KOPT-K1 (cell line): ENCODE measurements around the gene ASMT.

Experiments used
- H3K27ac ChIP-seq: fragments of 200-600 bp; sonication (generic); 2 replicates; pipeline ENCODE4 v1.5.1; 2016; ENCODE audit warnings: antibody characterized with exemption, mild to moderate bottlenecking, low read depth, low read length; ENCODE audit not compliant: poor library complexity, severe bottlenecking
- H3K36me3 ChIP-seq: fragments of 200-600 bp; sonication (generic); 2 replicates; pipeline ENCODE4 v1.5.1; 2017; ENCODE audit warnings: antibody characterized with exemption, mild to moderate bottlenecking, low read length, moderate library complexity; ENCODE audit not compliant: insufficient read depth
- H3K9me3 ChIP-seq: fragments of 200-600 bp; sonication (generic); 2 replicates; pipeline ENCODE4 v1.5.1; 2017; ENCODE audit warnings: antibody characterized with exemption, low read length, mild to moderate bottlenecking; ENCODE audit not compliant: insufficient read depth, poor library complexity, severe bottlenecking

ASMT gene

DNA sequence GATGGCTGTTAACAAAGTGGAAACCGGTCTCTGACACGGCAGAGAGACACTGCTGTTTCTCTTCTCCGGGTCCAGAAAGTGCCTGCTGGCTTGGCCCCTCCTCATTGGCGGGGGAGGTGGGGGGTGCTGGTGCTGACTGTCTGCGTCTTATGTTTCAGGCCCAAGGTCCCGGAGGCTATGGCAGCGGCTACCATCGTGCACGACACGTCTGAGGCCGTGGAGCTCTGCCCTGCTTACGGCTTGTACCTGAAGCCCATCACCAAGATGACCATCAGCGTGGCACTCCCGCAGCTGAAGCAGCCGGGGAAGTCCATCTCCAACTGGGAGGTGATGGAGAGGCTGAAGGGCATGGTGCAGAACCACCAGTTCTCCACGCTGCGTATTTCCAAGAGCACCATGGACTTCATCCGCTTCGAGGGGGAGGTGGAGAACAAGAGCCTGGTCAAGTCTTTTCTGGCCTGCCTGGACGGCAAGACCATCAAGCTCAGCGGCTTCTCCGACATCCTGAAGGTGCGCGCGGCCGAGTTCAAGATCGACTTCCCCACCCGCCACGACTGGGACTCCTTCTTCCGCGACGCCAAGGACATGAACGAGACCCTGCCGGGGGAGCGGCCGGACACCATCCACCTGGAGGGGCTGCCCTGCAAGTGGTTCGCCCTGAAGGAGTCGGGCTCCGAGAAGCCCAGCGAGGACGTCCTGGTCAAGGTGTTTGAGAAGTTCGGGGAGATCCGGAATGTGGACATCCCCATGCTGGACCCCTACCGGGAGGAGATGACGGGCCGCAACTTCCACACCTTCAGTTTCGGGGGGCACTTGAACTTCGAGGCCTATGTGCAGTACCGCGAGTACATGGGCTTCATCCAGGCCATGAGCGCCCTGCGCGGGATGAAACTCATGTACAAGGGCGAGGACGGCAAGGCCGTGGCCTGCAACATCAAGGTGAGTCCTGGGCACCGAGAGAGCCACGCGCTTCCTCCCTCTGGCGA, 21.3 kb upstream of the ASMT start:
- Histone ChIP-seq H3K27ac (peak overlapping the region; percentile 74), H3K9me3 (no peaks in the 10 kb centered on the region), H3K36me3 (peaks cover 57% of the 10 kb centered on the region)

DNA sequence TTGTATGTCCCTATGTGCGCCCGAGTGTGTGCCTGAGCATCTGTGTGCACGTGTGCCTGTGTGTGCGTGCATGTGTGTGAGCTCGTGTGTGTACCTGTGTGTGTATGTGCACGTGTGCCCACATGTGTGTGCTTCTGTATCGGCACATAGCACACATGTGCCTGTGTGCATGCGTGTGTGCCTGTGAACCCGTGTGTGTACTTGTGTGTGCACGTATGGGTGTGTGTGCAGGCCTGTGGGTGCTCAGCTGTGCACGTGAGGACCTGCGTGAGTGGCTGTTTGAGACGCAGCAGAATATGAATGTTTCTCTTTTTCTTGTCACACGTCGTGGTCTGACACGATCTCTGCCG, 19.2 kb upstream of the ASMT start:
- Histone ChIP-seq H3K9me3 (no peaks in the 10 kb centered on the region), H3K36me3 (peaks cover 78% of the 10 kb centered on the region), H3K27ac (no peak overlapping the region)

DNA sequence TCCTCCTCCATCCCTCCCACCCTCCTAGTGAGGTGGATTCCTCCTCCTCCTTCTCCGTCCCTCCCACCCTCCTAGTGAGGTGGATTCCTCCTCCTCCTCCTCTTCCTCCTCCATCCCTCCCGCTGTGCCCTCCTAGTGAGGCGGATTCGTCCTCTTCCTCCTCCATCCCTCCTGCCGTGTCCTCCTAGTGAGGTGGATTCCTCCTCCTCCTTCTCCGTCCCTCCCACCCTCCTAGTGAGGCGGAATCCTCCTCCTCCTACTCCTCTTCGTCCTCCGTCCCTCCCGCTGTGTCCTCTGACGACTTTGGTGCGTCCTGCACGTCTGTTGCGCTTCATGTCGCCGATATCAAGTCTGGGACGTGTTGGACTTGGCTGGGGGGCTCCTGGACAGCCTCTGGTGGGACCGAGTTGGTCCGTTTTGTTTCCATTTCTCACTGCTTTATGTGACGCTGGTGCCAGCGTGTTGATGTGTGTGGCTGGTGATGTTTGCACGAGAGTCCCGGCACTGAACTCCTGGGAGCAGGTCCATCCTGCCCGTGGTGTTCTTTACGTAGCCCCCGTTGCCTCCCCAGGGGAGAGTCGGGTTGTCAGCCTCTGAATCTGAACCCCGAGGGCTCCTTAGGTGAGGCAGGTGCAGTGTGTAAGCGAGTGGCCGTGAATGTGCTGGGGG, 18.0 kb upstream of the ASMT start:
- Histone ChIP-seq H3K27ac (no peak overlapping the region), H3K9me3 (no peaks in the 10 kb centered on the region), H3K36me3 (peaks cover 90% of the 10 kb centered on the region)

DNA sequence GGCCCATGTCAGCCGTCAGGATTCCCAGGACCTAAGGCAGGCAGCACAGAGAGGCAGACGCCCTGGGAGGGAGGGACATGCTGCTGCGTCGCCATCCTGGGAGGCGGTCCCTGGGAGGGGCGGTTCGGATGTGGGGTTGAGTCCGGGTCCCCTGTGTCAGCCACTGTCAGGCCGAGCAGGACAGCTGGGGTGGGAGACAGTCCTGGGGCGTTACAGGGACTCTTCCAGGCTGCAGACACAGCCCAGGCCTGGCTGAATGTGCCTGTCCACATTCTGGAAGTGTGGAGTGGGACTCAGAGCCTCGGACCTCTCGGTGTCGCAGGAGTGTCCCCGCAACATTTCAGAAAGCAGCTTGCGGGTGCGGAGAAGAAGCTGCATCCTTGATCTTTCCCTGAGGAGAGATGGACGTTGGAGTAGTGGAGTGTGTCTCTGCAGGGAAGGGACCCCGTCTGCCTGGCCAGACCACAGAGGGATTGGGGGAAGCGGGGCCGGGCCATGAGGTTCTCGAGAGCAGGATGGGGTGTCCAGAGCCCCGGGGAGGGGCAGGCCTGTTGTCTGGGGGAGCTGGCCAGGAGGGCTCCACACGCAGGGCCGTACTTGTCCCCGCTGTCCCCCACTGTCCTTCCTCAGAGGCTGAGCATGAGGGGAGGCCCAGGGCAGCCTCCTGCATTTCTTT, 17.4 kb upstream of the ASMT start:
- Histone ChIP-seq H3K36me3 (peaks cover 96% of the 10 kb centered on the region), H3K9me3 (no peaks in the 10 kb centered on the region), H3K27ac (no peak overlapping the region)

DNA sequence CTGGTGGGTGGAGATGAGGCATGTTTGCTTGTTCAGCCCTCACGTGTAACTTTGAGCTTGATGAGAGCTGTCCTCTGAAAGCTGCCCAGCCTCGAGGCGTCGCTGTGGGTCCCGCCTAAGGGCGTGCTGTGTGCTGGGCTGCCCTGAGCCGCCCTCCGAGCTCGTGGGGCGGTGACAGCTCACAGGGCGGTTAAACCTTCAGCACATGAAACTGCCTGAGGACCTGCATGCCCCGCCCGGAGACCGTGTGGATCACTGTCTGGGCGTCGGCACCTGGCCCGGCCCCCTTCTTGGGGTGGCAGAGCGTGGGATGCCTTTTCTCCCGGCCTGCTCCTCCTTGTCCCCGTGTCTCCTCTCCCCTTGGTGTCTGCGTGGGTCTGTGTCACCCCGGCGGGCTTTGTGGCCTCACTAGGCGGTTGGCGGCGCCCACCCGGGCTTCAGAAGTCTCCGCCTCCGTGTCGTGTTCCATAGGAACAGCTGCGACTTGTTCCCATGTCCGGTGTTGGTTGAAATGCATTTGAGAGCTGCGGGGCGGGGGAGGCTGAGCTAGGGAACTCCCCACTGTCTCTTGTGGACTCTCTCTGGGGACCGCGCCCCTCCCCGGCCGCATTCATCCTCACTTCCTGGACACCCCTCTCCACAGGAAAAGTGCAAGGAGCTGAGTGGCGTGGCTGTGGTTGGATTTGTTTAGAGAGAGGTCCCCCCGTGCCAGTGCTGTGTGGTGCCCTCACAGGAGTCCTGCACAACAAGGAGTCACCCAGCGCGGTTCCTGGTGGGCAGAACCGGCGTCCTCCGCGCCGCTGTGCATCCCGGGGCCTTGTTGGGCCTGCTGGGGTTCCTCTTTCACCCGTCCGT, 16.6 kb upstream of the ASMT start:
- H3K27ac ChIP-seq, result no peak overlapping the region
- peaks cover 99% of the 10 kb centered on the region for H3K36me3 ChIP-seq
- H3K9me3 ChIP-seq, result no peaks in the 10 kb centered on the region

DNA sequence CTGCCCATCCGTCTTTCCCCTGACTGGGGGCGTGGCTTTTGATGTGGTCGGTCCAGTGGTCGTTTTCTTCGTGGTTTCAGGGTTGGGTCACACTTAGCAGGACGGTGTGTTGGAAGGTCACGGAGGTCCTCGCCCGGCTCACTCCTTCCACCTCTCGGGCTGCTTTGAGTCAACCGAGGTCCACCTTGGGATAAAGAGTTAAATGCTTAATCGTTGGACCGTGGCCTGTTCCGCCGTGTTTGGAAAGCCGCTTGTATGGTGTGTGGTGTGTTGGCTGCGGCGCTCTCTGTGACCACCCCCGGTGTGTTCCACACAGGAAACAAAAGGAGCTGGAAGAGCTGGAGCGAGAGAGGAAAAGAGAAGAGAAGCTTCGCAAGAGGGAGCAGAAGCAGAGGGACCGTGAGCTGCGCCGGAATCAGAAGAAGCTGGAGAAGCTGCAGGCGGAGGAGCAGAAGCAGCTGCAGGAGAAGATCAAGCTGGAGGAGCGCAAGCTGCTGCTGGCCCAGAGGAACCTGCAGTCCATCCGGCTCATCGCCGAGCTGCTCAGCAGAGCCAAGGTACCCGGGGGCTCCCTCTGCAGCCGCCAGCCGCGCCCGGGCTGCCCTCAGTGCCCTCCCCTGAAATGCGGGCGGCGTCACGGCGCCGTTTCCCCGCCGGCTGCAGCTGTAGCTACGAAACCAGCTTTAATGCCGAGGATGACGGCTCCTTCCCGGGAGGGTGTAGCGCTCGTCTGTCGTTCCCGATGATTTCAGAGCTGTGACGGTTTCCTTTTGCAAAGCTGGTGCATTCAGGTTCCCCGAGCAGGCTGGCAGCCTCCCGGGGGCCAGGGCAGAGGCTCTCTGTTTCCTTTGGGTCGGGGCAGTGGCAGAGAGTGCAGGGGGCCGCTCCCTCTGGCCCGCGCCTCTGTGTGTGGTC, 15.7 kb upstream of the ASMT start:
- H3K9me3 ChIP-seq, result no peaks in the 10 kb centered on the region
- H3K36me3 ChIP-seq, result peaks cover 96% of the 10 kb centered on the region

DNA sequence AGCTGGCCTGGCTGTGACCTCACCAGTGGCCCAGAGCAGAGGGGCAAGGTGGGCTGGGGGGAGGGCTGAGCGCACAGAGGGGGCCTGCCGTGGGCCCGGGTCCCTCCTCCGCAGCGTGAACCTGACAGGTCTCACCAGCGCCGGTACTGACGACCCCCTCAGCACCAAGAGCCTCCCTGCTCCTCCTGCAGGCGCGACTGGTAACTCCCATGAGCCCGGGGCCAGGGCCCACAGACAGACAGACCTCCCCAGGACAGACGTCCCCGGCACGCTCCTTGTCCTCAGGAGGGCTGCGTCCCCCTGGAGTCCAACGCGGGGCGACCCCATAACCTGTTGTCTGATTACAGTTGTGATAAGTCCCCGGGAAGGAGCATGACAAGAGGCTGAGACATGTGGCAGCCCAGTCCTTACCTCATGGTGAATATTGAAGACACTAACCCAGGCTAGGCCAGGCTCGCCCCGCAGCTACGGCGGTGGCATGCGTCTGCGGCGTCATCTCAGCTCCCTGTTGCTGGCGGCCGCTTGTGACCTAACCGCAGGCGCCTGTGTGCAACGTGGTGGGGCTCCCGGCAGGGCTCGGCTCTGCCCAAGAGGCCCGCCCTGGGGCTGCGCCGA, 15.0 kb upstream of the ASMT start:
- no peaks in the 10 kb centered on the region for H3K9me3 ChIP-seq
- H3K36me3 ChIP-seq, result peaks cover 96% of the 10 kb centered on the region
- no peak overlapping the region for H3K27ac ChIP-seq

More for the DNA sequence above, 15.7 kb upstream of the ASMT start:
- H3K27ac ChIP-seq, result no peak overlapping the region

DNA sequence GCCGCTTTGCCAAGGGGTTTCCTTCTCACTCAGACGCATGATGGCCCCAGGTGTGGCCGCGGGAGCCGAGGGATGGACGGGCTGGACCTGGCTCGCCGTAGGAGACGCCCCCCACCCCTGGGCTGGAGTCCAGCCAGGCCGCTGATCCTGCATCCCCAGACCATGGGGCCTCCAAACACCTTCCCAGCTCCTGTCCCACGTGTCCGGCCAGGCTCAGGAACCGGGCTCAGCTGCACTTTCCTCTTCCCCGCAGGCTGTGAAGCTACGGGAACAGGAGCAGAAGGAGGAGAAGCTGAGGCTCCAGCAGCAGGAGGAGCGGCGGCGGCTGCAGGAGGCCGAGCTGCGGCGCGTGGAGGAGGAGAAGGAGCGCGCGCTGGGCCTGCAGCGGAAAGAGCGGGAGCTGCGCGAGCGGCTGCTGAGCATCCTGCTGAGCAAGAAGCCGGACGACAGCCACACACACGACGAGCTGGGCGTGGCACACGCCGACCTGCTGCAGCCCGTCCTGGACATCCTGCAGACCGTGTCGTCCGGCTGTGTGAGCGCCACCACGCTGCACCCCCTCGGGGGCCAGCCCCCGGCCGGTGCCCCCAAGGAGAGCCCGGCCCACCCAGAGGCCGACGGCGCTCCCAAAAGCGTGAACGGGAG, 14.3 kb upstream of the ASMT start:
- Histone ChIP-seq H3K27ac (no peak overlapping the region), H3K9me3 (no peaks in the 10 kb centered on the region), H3K36me3 (peaks cover 90% of the 10 kb centered on the region)

DNA sequence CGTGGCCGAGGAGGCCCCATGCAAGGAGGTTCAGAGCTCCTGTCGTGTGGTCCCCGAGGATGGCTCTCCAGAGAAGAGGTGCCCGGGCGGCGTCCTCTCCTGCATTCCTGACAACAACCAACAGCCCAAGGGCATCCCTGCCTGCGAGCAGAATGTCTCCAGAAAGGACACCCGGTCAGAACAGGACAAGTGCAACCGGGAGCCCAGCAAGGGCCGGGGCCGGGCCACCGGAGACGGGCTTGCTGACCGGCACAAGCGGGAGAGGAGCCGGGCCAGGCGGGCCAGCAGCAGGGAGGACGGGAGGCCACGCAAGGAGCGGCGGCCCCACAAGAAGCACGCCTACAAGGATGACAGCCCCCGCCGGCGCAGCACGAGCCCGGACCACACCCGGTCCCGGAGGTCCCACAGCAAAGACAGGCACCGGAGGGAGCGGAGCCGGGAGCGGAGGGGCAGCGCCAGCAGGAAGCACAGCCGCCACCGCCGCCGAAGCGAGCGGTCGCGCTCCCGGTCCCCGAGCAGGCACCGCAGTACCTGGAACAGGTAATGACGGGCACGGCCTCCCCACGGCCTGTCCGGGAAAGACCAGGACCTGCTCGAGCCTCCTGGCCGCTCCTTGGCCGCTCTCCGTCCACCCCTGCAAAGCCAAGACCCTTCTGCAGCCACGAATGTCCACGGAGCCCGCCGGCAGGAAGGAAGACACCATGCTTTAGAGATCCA, 13.7 kb upstream of the ASMT start:
- peaks cover 84% of the 10 kb centered on the region for H3K36me3 ChIP-seq
- H3K27ac ChIP-seq, result no peak overlapping the region
- H3K9me3 ChIP-seq, result no peaks in the 10 kb centered on the region

DNA sequence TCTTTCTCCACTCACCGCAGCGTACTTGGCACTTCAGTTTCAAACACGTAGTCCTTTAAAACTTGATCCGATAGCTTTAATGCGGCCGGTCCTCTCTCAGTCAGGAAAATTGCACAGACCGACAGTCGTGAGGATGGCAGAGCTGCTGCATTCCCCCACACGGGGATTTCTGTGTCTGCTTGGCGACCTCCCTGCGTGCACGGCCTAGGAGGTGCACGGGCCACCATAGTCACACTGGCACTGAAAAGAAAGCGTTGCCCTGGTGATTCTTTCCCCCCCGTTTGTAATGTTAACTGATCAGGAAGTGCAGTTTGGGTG, 13.1 kb upstream of the ASMT start:
- Histone ChIP-seq H3K36me3 (peaks cover 85% of the 10 kb centered on the region), H3K27ac (no peak overlapping the region), H3K9me3 (no peaks in the 10 kb centered on the region)

DNA sequence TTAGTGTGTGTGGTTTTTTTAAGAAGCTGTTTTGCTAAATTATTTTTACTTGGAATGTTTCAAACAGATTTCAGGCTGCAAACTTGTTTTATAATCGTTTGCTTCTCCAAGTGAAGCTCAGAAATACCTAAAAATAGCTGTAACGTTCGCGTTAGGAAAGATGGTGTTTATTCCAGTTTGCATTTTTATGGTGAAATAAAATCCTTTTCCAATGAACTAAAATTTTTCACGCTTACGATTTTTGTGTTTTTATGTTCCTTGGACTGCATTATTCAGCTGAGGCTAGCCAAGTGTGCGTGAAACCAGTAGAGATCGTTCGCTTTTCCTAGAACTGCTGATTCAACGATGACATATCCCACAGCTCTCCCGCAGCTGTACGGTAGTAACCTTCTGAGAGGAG, 12.6 kb upstream of the ASMT start:
- H3K36me3 ChIP-seq, result peaks cover 81% of the 10 kb centered on the region
- no peaks in the 10 kb centered on the region for H3K9me3 ChIP-seq
- no peak overlapping the region for H3K27ac ChIP-seq

DNA sequence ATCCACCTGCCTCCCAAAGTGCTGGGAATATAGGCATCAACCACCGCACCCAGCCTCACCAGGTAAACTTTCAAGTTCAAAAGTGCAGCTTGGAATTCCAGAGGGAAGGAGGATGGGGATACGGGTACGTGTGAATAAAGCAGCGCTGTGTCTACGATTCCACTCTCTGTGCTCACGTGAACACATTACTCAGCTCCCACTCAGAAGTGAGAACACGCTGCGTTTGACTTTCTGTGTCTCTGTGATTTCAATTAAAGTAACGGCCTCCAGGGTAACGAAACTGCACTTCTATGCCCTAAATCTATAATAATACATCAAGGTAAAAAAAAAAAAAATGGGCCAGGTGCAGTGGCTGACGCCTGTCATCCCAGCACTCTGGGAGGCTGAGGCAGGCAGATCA, 8.4 kb upstream of the ASMT start:
- Histone ChIP-seq H3K27ac (no peak overlapping the region), H3K36me3 (peaks cover 39% of the 10 kb centered on the region), H3K9me3 (no peaks in the 10 kb centered on the region)

DNA sequence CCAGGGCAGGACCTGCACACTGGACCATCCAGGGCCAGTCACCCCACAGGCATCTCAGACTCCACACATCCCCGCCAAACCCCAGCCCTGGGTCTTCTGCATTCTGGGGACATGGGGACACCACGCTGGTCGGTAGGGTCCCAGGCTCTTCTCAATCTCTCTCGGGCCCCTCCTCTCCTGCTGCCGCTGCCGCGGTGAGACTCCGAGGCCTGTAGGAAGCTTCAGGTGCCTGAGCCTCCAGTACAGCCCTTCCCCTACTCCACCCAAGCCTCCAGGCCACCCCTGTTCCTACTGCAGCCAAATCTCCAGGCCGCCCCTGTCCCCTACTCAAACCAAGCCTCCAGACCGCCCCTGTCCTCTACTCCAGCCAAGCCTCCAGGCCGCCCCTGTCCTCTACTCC, 5.5 kb upstream of the ASMT start:
- no peaks in the 10 kb centered on the region for H3K9me3 ChIP-seq
- H3K36me3 ChIP-seq, result peaks cover 14% of the 10 kb centered on the region; the same call in 1 of the 2 replicates

More for the DNA sequence above, 5.5 kb upstream of the ASMT start:
- no peak overlapping the region for H3K27ac ChIP-seq
